Dermis microvascular lymphatic vessel endothelial cell (primary cell): Measurements from ENCODE around the gene MRPL20. TPM values are rescaled to one million over a fixed set of nuclear protein-coding genes. Genes with fewer than 3 reads are reported as not detected.

Experiments
- DNase-seq, 2 donors: peaks; one replicate each; pipeline versions ENCODE4 v3.0.0 to v3.0.0-alpha.2; 2010; ENCODE audit warnings: low read depth in 2 of 2
- total RNA-seq: library from RNA; depleted of rRNA; stranded (reverse); fragments of >200 nt; gene quantifications from 2 replicates; pipeline ENCODE4 v1.2.1, GENCODE V29; 2014

MRPL20 gene
- total RNA-seq, 1 donor from 2014 or later: 95.9 TPM

GRCh38 chr1:1364266-1364665, 42.8 kb downstream of the MRPL20 start:
- DNase-seq: no peak

GRCh38 chr1:1361982-1362423, 45.1 kb downstream of the MRPL20 start:
- DNase-seq: peak in 1 of 2 donors; percentile 29

GRCh38 chr1:1361233-1361981, 45.7 kb downstream of the MRPL20 start:
- DNase-seq: no peak

GRCh38 chr1:1360506-1361169, 46.5 kb downstream of the MRPL20 start:
- DNase-seq: no peak

- DNase-seq: no peak
These were observed 47.2 kb downstream of the MRPL20 start for GRCh38 chr1:1359664-1360468.

GRCh38 chr1:1359308-1359663, 47.8 kb downstream of the MRPL20 start:
- DNase-seq: no peak

- DNase-seq: no peak
These were observed 48.4 kb downstream of the MRPL20 start, which contains the start of gene MXRA8 for GRCh38 chr1:1358433-1359271. MXRA8 (minus strand) TSS chr1:1358555; CDS start chr1:1358504, 51 bp downstream.

GRCh38 chr1:1357871-1358432, 49.1 kb downstream of the MRPL20 start:
- DNase-seq: no peak

GRCh38 chr1:1356796-1357401, 50.2 kb downstream of the MRPL20 start:
- DNase-seq: no peak

- DNase-seq: no peak
These were observed 50.8 kb downstream of the MRPL20 start for GRCh38 chr1:1356166-1356795.

GRCh38 chr1:1355416-1355815, 51.7 kb downstream of the MRPL20 start:
- DNase-seq: peak in 1 of 2 donors; percentile 28

GRCh38 chr1:1354271-1355247, 52.5 kb downstream of the MRPL20 start:
- no peak for DNase-seq

GRCh38 chr1:1353389-1354151, 53.5 kb downstream of the MRPL20 start:
- DNase-seq: no peak

GRCh38 chr1:1352786-1353388, 54.2 kb downstream of the MRPL20 start:
- no peak for DNase-seq
